ENCODE measurements around the gene AKT2. TPM values are rescaled to one million over a fixed set of nuclear protein-coding genes. Genes with fewer than 3 reads are reported as not detected.

AKT2 gene
- polyA plus RNA-seq, 1 donor from 2014 or later = 131 TPM

DNA sequence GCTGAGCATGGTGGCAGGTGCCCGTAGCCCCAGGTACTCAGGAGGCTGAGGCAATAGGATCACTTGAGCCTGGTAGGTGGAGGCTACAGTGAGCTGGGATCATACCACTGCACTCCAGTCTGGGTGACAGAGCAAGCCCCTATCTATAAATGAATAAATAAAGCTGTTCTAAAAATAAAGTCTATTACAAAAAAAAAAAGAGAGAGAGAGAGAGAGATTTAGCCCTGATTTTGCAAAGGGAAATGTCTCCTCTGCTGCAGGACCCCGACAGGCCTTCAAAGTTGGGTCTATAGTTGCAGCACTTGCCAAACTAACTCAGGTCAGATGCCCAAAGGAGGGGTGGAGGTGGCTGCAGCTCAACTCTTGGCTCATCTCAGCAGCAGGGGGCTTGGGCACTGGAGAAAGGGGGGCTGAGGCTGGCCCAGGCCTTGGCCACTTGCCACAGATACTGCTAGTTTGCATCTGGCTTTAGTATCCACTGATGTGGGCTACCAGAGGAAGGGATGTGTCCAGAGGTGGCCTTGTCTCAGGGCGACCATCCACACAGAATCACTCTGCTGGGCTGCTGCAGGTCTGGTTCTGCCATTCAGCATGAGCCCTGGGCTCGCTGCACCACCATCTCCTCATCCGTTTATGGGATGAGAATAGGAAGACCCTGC is 30.8 kb upstream of the AKT2 start:
- no peaks in the 10 kb centered on the region for H3K9me3 ChIP-seq (ENCODE audit: low read length)
- H3K4me2 ChIP-seq (ENCODE audit: low read length) = no peak overlapping the region
- H3K79me2 ChIP-seq (replicated peaks; ENCODE audit: insufficient read depth, low read length) = no peaks in the 10 kb centered on the region
- H3F3A ChIP-seq (ENCODE audit: insufficient read depth, low read length, poor library complexity, severe bottlenecking) = no peaks in the 10 kb centered on the region
- H4K20me1 ChIP-seq (ENCODE audit: insufficient read depth) = no peaks in the 10 kb centered on the region
- H3K27ac ChIP-seq (ENCODE audit: low read length) = no peak overlapping the region
- no peaks in the 10 kb centered on the region for H3K9me2 ChIP-seq (ENCODE audit: insufficient read depth, low read length)
- no peak overlapping the region for H2AFZ ChIP-seq (ENCODE audit: low read depth, low read length)
- no peaks in the 10 kb centered on the region for H3K27me3 ChIP-seq (ENCODE audit: insufficient read depth, low read depth, low read length)
- TF ChIP-seq TAF1 (IDR thresholded peaks at IDR 0.05; ENCODE audit: low read depth) (no peak), POLR2AphosphoS5 (IDR thresholded peaks at IDR 0.05) (no peak), MXI1 (conservative IDR thresholded peaks at IDR 0.05; ENCODE audit: poor library complexity, severe bottlenecking) (no peak), EP300 (conservative IDR thresholded peaks at IDR 0.05; ENCODE audit: poor library complexity, severe bottlenecking) (no peak), RAD21 (conservative IDR thresholded peaks at IDR 0.05) (no peak), SMC3 (conservative IDR thresholded peaks at IDR 0.05; ENCODE audit: poor library complexity) (no peak), EZH2 (IDR thresholded peaks at IDR 0.05; ENCODE audit: borderline replicate concordance, insufficient read depth, low read length, poor library complexity, severe bottlenecking) (no peak)
- TF ChIP-seq, protein P1, sequence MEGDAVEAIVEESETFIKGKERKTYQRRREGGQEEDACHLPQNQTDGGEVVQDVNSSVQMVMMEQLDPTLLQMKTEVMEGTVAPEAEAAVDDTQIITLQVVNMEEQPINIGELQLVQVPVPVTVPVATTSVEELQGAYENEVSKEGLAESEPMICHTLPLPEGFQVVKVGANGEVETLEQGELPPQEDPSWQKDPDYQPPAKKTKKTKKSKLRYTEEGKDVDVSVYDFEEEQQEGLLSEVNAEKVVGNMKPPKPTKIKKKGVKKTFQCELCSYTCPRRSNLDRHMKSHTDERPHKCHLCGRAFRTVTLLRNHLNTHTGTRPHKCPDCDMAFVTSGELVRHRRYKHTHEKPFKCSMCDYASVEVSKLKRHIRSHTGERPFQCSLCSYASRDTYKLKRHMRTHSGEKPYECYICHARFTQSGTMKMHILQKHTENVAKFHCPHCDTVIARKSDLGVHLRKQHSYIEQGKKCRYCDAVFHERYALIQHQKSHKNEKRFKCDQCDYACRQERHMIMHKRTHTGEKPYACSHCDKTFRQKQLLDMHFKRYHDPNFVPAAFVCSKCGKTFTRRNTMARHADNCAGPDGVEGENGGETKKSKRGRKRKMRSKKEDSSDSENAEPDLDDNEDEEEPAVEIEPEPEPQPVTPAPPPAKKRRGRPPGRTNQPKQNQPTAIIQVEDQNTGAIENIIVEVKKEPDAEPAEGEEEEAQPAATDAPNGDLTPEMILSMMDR (IDR thresholded peaks at IDR 0.05; ENCODE audit: poor library complexity, severe bottlenecking) = no peak
- TF ChIP-seq, protein P2, sequence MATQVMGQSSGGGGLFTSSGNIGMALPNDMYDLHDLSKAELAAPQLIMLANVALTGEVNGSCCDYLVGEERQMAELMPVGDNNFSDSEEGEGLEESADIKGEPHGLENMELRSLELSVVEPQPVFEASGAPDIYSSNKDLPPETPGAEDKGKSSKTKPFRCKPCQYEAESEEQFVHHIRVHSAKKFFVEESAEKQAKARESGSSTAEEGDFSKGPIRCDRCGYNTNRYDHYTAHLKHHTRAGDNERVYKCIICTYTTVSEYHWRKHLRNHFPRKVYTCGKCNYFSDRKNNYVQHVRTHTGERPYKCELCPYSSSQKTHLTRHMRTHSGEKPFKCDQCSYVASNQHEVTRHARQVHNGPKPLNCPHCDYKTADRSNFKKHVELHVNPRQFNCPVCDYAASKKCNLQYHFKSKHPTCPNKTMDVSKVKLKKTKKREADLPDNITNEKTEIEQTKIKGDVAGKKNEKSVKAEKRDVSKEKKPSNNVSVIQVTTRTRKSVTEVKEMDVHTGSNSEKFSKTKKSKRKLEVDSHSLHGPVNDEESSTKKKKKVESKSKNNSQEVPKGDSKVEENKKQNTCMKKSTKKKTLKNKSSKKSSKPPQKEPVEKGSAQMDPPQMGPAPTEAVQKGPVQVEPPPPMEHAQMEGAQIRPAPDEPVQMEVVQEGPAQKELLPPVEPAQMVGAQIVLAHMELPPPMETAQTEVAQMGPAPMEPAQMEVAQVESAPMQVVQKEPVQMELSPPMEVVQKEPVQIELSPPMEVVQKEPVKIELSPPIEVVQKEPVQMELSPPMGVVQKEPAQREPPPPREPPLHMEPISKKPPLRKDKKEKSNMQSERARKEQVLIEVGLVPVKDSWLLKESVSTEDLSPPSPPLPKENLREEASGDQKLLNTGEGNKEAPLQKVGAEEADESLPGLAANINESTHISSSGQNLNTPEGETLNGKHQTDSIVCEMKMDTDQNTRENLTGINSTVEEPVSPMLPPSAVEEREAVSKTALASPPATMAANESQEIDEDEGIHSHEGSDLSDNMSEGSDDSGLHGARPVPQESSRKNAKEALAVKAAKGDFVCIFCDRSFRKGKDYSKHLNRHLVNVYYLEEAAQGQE (IDR thresholded peaks at IDR 0.05; ENCODE audit: borderline replicate concordance) = no peak
- H3K36me3 ChIP-seq (ENCODE audit: insufficient read depth, low read length) = no peaks in the 10 kb centered on the region
- no peak overlapping the region for H3K9ac ChIP-seq (ENCODE audit: low read length)
- H3K4me3 ChIP-seq (ENCODE audit: low read length) = no peak overlapping the region

DNA sequence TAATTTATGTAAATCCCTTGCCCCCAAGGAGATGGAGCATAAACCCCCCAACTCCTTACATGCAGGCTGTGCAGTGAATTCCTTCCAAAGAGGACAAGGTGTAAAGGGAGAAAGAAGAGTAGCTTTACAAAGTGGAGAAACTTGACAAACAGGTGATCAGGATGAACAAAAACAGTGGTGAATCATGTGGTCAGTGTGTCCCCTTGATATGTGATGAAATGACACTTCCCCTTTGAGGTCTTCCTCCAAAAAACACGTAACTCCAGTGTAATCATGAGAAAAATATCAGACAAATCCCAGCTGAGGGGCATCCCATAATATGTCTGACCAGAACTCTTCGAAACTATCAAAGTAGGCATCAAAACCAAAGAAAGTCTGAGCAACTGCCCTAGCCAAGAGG is 29.5 kb upstream of the AKT2 start:
- H3F3A ChIP-seq (ENCODE audit: insufficient read depth, low read length, poor library complexity, severe bottlenecking) = no peaks in the 10 kb centered on the region

More for the DNA sequence above, 29.5 kb upstream of the AKT2 start:
- H3K9me3 ChIP-seq (ENCODE audit: low read length) = no peaks in the 10 kb centered on the region
- H3K27me3 ChIP-seq (ENCODE audit: insufficient read depth, low read depth, low read length) = no peaks in the 10 kb centered on the region
- H3K36me3 ChIP-seq (ENCODE audit: insufficient read depth, low read length) = no peaks in the 10 kb centered on the region
- no peaks in the 10 kb centered on the region for H3K9me2 ChIP-seq (ENCODE audit: insufficient read depth, low read length)
- no peaks in the 10 kb centered on the region for H3K79me2 ChIP-seq (replicated peaks; ENCODE audit: insufficient read depth, low read length)
- H3K27ac ChIP-seq (ENCODE audit: low read length) = no peak overlapping the region
- H4K20me1 ChIP-seq (ENCODE audit: insufficient read depth) = no peaks in the 10 kb centered on the region
- H2AFZ ChIP-seq (ENCODE audit: low read depth, low read length) = no peak overlapping the region
- H3K4me2 ChIP-seq (ENCODE audit: low read length) = no peak overlapping the region
- TF ChIP-seq RAD21 (conservative IDR thresholded peaks at IDR 0.05) (no peak), SMC3 (conservative IDR thresholded peaks at IDR 0.05; ENCODE audit: poor library complexity) (no peak), TAF1 (IDR thresholded peaks at IDR 0.05; ENCODE audit: low read depth) (no peak), EZH2 (IDR thresholded peaks at IDR 0.05; ENCODE audit: borderline replicate concordance, insufficient read depth, low read length, poor library complexity, severe bottlenecking) (no peak), MXI1 (conservative IDR thresholded peaks at IDR 0.05; ENCODE audit: poor library complexity, severe bottlenecking) (no peak), EP300 (conservative IDR thresholded peaks at IDR 0.05; ENCODE audit: poor library complexity, severe bottlenecking) (no peak), POLR2AphosphoS5 (IDR thresholded peaks at IDR 0.05) (no peak)
- TF ChIP-seq, protein P2 (IDR thresholded peaks at IDR 0.05; ENCODE audit: borderline replicate concordance) = no peak
- TF ChIP-seq, protein P1 (IDR thresholded peaks at IDR 0.05; ENCODE audit: poor library complexity, severe bottlenecking) = no peak
- H3K4me3 ChIP-seq (ENCODE audit: low read length) = no peak overlapping the region
- H3K9ac ChIP-seq (ENCODE audit: low read length) = no peak overlapping the region

All from neural cell (in vitro differentiated cells).